ENCODE results near the gene SNX12. TPM values are rescaled to one million over a fixed set of nuclear protein-coding genes. Genes with fewer than 3 reads are reported as not detected.

The SNX12 gene
- polyA plus RNA-seq, 2 of the 4 experiments (the other 2 are of a cell fraction), result 78.4 to 82.4 TPM

DNA sequence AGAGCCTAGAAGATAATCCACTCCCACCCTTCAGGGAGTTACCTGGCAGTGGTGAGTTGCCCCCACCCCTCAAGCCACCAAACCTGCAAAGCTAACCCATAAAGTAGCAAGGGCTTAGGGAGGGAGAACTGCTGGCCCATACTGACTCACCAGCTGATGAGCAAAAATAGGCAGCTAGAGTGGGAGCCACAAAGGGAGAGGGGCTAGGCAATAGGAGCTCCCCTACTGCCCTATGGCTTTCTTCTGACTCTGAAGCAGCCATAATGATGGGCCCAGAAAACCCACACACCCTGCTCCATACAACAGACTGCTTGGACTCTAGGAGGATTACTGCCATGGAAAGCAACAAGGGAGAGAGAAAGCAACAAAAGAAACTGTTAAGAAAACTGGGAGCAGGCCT lies 8.0 kb downstream of the SNX12 start (continued):
- TF ChIP-seq, protein P1, sequence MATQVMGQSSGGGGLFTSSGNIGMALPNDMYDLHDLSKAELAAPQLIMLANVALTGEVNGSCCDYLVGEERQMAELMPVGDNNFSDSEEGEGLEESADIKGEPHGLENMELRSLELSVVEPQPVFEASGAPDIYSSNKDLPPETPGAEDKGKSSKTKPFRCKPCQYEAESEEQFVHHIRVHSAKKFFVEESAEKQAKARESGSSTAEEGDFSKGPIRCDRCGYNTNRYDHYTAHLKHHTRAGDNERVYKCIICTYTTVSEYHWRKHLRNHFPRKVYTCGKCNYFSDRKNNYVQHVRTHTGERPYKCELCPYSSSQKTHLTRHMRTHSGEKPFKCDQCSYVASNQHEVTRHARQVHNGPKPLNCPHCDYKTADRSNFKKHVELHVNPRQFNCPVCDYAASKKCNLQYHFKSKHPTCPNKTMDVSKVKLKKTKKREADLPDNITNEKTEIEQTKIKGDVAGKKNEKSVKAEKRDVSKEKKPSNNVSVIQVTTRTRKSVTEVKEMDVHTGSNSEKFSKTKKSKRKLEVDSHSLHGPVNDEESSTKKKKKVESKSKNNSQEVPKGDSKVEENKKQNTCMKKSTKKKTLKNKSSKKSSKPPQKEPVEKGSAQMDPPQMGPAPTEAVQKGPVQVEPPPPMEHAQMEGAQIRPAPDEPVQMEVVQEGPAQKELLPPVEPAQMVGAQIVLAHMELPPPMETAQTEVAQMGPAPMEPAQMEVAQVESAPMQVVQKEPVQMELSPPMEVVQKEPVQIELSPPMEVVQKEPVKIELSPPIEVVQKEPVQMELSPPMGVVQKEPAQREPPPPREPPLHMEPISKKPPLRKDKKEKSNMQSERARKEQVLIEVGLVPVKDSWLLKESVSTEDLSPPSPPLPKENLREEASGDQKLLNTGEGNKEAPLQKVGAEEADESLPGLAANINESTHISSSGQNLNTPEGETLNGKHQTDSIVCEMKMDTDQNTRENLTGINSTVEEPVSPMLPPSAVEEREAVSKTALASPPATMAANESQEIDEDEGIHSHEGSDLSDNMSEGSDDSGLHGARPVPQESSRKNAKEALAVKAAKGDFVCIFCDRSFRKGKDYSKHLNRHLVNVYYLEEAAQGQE (IDR thresholded peaks at IDR 0.05), result no peak
- TF ChIP-seq, protein P2, sequence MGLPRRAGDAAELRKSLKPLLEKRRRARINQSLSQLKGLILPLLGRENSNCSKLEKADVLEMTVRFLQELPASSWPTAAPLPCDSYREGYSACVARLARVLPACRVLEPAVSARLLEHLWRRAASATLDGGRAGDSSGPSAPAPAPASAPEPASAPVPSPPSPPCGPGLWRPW (IDR thresholded peaks at IDR 0.05), result no peak

DNA sequence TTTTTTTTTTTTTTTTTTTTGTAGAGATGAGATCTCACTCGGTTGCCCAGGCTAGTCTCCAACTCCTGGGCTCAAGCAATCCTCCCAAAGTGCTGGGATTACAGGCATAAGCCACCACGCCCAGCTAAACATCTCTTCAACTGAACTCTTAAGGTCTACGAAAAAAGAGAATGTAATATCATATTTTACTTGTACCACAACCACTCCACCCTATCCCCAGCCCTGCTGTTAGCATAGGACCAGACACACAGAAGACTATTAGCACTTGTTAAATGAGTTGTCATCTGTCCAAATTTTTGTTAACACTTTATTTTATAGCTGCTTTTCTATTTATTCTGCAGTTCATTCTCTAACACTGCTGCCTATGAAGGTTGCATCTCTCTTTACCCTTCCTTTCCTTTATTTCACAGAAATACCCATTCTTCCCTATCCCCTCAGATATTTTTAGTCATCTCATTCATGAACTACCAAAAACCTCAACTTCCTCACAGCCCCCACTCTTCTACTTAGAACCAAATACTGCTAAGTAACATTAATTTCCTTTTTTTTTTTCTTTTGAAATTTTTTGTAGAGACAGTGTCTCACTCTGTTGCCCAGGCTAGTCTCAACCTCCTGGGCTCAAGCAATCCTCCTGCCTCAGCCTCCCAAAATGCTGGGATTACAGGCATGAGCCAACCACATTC lies 10.1 kb downstream of the SNX12 start:
- TF ChIP-seq EHF (CRISPR knock-in tag; IDR thresholded peaks at IDR 0.05) (no peak), EHMT2 (IDR thresholded peaks at IDR 0.05; ENCODE audit: low read depth) (no peak), SMC3 (IDR thresholded peaks at IDR 0.05) (no peak), RNF2 (IDR thresholded peaks at IDR 0.05; ENCODE audit: borderline replicate concordance, low read depth) (no peak), MYC (IDR thresholded peaks at IDR 0.05; ENCODE audit: borderline replicate concordance, low read length) (no peak), CEBPB (IDR thresholded peaks at IDR 0.05) (no peak), FOSB (CRISPR knock-in tag; IDR thresholded peaks at IDR 0.05) (no peak), GATA3 (IDR thresholded peaks at IDR 0.05; ENCODE audit: borderline replicate concordance) (no peak), NPAS2 (CRISPR knock-in tag; IDR thresholded peaks at IDR 0.05; ENCODE audit: borderline replicate concordance) (no peak), RAD21 (conservative IDR thresholded peaks at IDR 0.05 in 1 of 2, IDR thresholded peaks at IDR 0.05 in 1 of 2) (no peak), POLR2A (IDR thresholded peaks at IDR 0.05; ENCODE audit: low read length) (no peak), MAZ (IDR thresholded peaks at IDR 0.05; ENCODE audit: borderline replicate concordance, low read depth, low read length) (no peak), CBX2 (IDR thresholded peaks at IDR 0.05; ENCODE audit: borderline replicate concordance, low read depth) (no peak)
- TF ChIP-seq, protein P3, sequence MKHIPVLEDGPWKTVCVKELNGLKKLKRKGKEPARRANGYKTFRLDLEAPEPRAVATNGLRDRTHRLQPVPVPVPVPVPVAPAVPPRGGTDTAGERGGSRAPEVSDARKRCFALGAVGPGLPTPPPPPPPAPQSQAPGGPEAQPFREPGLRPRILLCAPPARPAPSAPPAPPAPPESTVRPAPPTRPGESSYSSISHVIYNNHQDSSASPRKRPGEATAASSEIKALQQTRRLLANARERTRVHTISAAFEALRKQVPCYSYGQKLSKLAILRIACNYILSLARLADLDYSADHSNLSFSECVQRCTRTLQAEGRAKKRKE (CRISPR knock-in tag; IDR thresholded peaks at IDR 0.05; ENCODE audit: low read depth), result no peak
- TF ChIP-seq, protein P4, sequence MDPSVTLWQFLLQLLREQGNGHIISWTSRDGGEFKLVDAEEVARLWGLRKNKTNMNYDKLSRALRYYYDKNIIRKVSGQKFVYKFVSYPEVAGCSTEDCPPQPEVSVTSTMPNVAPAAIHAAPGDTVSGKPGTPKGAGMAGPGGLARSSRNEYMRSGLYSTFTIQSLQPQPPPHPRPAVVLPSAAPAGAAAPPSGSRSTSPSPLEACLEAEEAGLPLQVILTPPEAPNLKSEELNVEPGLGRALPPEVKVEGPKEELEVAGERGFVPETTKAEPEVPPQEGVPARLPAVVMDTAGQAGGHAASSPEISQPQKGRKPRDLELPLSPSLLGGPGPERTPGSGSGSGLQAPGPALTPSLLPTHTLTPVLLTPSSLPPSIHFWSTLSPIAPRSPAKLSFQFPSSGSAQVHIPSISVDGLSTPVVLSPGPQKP (IDR thresholded peaks at IDR 0.05; ENCODE audit: low read depth, low read length), result no peak
- TF ChIP-seq, protein P5, sequence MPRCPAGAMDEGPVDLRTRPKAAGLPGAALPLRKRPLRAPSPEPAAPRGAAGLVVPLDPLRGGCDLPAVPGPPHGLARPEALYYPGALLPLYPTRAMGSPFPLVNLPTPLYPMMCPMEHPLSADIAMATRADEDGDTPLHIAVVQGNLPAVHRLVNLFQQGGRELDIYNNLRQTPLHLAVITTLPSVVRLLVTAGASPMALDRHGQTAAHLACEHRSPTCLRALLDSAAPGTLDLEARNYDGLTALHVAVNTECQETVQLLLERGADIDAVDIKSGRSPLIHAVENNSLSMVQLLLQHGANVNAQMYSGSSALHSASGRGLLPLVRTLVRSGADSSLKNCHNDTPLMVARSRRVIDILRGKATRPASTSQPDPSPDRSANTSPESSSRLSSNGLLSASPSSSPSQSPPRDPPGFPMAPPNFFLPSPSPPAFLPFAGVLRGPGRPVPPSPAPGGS (IDR thresholded peaks at IDR 0.05), result no peak
- TF ChIP-seq, protein P2 (IDR thresholded peaks at IDR 0.05), result no peak
- H3K4me1 ChIP-seq, result peaks cover 20% of the 10 kb centered on the region
- H3K4me2 ChIP-seq, result no peak overlapping the region
- POLR2A ChIA-PET, result interaction anchor here (1.1 kb wide), 1 partner anchor 10 kb away, joined by 3 read pairs; the partner anchor contains the start of gene SNX12
- H3K27ac ChIP-seq, result peak overlapping the region in 1 of 2 experiments; percentile 58; a peak in 2 of 6 replicates
- DNase-seq (ENCODE audit: low read depth in 1 of 2, low spot score in 1 of 2) (no peak), FAIRE-seq (no peak), ATAC-seq (no peak)
- WGBS (ENCODE audit: missing lambda C conversion rate), result 100% methylated on average over 3 of the region's 3 CpGs
- H3K9me3 ChIP-seq, result no peaks in the 10 kb centered on the region
- CTCF ChIA-PET, result interaction anchor here (1.0 kb wide), 1 partner anchor 12 kb away, joined by 3 read pairs; no protein-coding TSS in a partner anchor
- no peak overlapping the region for H3K4me3 ChIP-seq

Data from A549 (cell line).